ENCODE results near the gene BRAF. TPM values are rescaled to one million over a fixed set of nuclear protein-coding genes. Genes with fewer than 3 reads are reported as not detected.
"Not testable (repeated sequence)": the region's sequence is repeated elsewhere in the genome, so short reads cannot be mapped to it uniquely, and the experiment has no call there.

The BRAF gene
- total RNA-seq, 1 donor from 2014 or later, result 25.0 TPM

DNA sequence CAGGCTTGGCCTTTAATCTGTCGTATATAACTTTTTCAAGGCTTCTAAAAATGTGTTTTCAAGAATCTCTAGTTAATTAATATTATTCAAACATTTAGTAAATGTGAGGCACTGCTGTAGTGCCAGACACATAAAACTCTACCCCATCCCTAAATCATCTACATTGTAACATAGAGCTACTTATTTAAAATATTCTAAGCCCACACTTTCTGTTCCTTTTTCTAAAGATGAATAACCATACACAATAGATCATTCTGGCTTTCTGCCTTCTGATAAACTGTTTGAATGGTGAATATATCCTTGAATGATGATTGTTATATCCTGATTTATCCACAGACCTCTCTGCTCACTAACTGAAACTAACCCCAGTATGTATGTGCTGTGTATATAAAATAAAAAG lies 41.4 kb downstream of the BRAF start:
- intact Hi-C loops (cut with micrococcal nuclease), result no loop called here

DNA sequence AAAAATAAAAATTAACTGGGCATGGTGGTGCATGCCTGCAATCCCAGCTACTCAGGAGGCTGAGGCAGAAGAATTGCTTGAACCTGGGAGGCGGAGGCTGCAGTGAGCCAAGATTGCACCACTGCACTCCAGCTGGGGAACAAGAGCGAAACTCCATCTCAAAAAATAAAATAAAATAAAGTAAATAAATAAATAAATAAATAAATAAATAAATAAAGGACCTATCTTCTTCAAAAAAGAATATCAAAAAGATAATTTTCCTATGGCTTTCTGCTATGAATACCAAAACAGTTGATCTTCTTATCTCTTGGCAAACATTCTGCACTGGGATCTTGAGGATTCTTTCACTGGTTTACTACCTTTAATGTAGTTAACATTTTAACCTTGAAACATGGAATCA lies 41.9 kb downstream of the BRAF start:
- intact Hi-C loops (cut with micrococcal nuclease), result not testable (repeated sequence)

- intact Hi-C loops (cut with micrococcal nuclease), result no loop called here
These were observed 43.1 kb downstream of the BRAF start for GRCh38 chr7:140881507-140882228.

DNA sequence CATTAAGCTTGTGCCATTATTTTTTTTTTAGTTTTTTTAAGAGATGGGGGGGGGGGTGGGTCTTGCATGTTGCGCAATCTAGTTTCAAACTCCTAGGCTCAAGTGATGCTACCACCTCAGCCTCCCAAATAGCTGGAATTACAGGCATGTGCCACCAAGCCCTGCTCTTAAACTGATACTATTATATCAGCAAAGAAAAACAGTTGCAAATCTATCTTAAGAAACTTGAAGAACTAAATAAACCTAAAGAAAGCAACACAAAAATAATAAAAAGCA lies 47.5 kb downstream of the BRAF start:
- intact Hi-C loops (cut with micrococcal nuclease), result loop anchor here (2.0 kb wide), 1 partner anchor 48 kb away; the partner anchor contains the start of gene BRAF

DNA sequence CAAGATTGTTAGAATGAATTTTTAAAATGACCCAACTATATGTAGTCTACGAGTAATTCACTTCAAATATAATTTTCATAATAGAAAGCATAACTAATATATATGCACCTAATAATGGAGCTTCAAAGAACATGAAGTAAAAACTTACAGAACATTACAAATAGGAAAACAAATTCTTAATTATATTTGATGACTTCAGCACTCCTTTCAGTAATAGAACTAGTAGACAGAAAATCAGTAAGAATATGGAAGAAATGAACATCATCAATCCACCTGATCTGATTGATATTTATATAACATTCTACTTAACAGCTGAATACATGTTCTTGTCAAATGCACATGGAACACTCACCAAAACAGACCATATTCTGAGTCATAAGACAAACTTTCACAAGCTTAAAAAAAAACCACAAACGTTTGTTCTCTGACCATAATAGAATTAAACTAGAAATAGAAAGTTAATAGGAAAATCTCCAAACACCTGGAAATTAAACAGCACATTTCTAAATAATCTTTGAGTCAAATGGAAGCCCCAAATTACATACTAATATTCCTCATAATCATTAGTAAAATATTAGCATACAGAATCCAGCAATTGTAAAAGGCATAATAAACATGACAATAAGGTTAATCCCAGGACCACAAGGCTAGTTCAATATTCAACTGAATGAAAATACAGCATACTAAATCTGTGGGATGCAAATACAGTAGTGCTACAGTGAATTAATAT lies 48.0 kb downstream of the BRAF start:
- intact Hi-C loops (cut with micrococcal nuclease), result loop anchor here (2.0 kb wide), 1 partner anchor 48 kb away; the partner anchor contains the start of gene BRAF

- intact Hi-C loops (cut with micrococcal nuclease), result no loop called here
These were observed 51.3 kb downstream of the BRAF start for GRCh38 chr7:140873434-140873833.

GRCh38 chr7:140870003-140870402 lies 54.7 kb downstream of the BRAF start:
- intact Hi-C loops (cut with micrococcal nuclease), result no loop called here

GRCh38 chr7:140869430-140869829 lies 55.3 kb downstream of the BRAF start:
- intact Hi-C loops (cut with micrococcal nuclease), result no loop called here

GRCh38 chr7:140867467-140868462 lies 57.0 kb downstream of the BRAF start:
- intact Hi-C loops (cut with micrococcal nuclease), result no loop called here

GRCh38 chr7:140866926-140867325 lies 57.8 kb downstream of the BRAF start:
- intact Hi-C loops (cut with micrococcal nuclease), result no loop called here

DNA sequence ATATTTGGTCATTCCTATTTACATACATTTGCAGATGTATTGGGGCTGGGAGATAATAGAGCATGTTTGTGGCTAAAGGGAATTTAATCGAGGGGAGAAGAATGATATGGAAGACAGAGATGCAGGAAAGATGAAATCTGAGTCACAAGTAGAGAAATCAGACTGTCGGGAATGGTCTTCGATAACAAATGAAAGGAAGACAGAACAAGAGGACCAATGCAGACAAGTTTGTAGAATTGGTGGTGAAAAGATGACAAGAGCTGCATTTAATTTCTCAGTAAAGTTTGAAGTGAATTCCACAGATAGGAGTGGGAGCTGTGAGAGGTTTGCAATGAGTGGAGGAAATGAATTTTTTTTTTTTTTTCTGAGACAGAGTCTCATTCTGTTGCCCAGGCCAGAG lies 60.0 kb downstream of the BRAF start:
- intact Hi-C loops (cut with micrococcal nuclease), result no loop called here

DNA sequence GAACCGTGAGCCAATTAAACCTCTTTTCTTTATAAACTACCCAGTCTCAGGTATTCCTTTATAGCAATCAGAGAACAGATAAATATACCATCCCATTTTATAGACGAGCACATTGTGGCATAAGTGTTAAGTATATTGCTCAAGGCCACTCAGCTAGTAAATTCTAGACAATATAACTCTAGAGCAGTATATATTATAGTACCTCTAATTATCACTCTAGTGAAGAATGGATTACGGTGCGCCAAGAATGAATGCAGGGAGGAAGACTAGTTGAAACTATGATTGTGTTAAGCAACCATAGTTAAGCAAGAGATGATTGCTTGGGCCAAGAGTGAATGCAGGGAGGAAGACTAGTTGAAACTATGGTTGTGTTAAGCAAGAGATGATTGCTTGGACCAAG lies 60.9 kb downstream of the BRAF start:
- intact Hi-C loops (cut with micrococcal nuclease), result loop anchor here (2.0 kb wide), 1 partner anchor 39 kb away; no protein-coding TSS in a partner anchor

- intact Hi-C loops (cut with micrococcal nuclease), result loop anchor here (2.0 kb wide), 1 partner anchor 38 kb away; no protein-coding TSS in a partner anchor
These were observed 61.5 kb downstream of the BRAF start for GRCh38 chr7:140863184-140863583.

DNA sequence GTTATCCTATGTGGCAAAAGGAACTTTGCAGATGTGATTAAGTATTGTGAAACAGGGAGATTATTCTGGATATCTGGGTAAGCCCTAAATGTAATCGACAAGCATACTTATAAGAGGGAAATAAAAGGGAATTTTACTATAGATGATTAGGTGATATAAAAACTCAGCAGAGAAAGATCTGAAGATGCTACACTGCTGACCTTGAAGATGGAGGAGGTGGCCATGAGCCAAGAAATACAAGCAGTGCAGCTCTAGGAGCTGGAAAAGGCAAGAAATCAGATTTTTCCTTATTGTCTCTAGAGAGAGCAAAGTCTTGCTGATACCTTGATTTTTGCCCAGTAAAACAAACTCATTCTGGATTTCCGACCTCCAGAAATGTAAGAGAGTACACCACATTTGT lies 67.7 kb downstream of the BRAF start:
- intact Hi-C loops (cut with micrococcal nuclease), result no loop called here

DNA sequence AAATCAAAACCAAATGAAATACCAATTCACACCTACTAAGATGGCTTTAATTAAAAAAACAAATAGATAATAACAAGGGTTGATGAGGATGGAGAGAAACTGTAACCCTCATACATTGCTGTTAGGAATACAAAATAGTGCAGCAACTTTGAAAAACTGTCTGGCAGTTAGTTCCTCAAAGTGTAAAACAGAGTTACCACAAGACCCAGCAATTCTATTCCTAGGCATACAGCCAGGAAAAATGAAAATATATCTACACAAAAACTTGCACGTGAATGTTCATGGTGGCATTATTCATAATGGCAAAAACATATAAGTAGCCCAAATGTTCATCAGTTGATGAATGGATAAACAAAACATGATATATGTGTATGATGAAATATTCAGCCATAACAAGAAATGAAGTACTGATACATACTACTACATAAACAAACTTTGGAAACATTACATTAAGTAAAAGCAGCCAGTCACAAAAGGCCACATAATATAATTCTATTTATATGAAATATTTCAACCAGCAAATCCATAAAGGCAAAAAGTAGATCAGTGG lies 83.5 kb downstream of the BRAF start:
- intact Hi-C loops (cut with micrococcal nuclease), result no loop called here

- intact Hi-C loops (cut with micrococcal nuclease), result no loop called here
These were observed 93.0 kb downstream of the BRAF start for GRCh38 chr7:140831724-140832123.

- intact Hi-C loops (cut with micrococcal nuclease), result no loop called here
These were observed 95.0 kb downstream of the BRAF start for GRCh38 chr7:140829720-140830119.

GRCh38 chr7:140828741-140829140 lies 96.0 kb downstream of the BRAF start:
- intact Hi-C loops (cut with micrococcal nuclease), result no loop called here

GRCh38 chr7:140817383-140817782 lies 107.3 kb downstream of the BRAF start:
- intact Hi-C loops (cut with micrococcal nuclease), result not testable (repeated sequence)

DNA sequence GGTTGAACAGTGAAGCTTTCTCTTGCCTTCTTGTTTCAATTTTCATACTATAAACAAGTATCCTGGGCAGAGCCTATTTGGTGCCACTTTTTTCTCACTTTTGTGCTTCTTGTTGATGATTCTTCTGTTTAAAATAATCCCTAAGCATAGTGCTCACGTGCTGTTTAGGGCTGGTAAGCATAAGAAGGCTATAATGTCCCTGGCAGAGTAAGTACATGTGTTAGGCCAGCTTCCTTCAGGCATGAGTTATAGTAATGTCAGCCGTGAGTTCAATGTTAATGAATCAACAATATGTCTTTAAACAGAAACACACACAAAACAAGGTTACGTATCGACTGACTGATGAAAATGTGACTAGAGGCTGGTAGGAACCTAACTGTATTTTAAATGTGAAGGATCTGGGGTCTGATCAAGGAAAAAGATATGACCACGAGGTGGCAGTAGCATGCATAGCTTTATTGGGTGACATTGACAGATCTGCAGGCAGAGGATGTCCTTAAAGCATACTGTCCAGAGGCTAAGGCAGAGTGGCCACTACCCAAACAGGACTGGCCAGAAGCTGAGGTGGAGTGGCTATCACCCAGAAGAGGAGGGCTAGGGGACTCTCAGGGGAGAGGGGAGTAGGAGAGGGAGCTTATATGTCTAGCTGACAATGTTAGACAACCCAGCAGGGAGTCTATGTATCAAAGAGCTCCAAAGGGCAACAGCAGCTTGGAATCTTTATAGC lies 113.7 kb downstream of the BRAF start:
- intact Hi-C loops (cut with micrococcal nuclease), result loop anchor here (1.0 to 5.0 kb wide), 4 partner anchors 113 to 722 kb away; partner anchors contain the start of genes BRAF and MKRN1

Measured in T-helper 2 cell treated with Interferon-gamma antibody and Interleukin-4, amounts not matched to agents 100 ng/mL and 5 ng/mL, for 36 hours (primary cell).